ENCODE data around the gene NDUFS2.

Gene NDUFS2

DNA sequence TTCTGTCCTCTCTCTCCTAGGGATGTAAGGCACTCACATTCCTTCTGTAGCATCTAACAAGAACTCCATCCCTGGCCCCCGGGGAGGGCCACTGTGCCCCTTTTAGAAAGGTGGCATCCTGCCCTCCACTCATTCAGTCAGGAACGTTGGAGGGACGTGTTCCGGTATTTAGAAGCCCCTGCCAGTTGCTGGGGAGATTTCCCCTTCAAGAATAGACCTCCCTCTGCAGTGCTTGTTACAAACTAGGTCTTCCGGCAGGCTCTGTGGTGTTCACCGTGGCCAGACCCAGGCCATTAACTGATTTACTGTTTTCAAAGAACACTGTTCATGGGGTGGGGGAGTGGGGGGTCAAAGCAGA is 57.2 kb downstream of the NDUFS2 start:
- no peak overlapping the region for H3K27ac ChIP-seq
- TF ChIP-seq, protein P1, sequence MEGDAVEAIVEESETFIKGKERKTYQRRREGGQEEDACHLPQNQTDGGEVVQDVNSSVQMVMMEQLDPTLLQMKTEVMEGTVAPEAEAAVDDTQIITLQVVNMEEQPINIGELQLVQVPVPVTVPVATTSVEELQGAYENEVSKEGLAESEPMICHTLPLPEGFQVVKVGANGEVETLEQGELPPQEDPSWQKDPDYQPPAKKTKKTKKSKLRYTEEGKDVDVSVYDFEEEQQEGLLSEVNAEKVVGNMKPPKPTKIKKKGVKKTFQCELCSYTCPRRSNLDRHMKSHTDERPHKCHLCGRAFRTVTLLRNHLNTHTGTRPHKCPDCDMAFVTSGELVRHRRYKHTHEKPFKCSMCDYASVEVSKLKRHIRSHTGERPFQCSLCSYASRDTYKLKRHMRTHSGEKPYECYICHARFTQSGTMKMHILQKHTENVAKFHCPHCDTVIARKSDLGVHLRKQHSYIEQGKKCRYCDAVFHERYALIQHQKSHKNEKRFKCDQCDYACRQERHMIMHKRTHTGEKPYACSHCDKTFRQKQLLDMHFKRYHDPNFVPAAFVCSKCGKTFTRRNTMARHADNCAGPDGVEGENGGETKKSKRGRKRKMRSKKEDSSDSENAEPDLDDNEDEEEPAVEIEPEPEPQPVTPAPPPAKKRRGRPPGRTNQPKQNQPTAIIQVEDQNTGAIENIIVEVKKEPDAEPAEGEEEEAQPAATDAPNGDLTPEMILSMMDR (conservative IDR thresholded peaks at IDR 0.05) = no peak

DNA sequence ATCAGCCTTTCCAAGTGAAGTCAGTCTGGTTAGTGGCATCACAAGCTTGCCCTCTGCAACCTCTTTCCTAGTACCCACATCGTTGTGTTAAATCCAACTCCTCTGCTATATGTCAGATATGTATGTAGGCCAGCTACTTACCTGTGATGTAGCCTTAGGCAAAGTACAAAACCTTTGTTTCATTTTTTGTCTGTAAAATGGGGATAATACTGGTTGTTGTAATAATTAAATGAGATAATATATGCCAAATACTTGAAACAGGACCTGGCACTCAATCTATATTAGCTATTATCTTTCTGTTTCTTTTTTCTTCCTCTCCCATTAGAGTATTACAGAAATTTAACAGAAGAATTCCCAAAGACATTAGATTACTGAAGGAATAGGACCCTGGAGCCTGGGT is 57.6 kb downstream of the NDUFS2 start:
- TF ChIP-seq, protein P1 (conservative IDR thresholded peaks at IDR 0.05) = no peak
- H3K27ac ChIP-seq = no peak overlapping the region

DNA sequence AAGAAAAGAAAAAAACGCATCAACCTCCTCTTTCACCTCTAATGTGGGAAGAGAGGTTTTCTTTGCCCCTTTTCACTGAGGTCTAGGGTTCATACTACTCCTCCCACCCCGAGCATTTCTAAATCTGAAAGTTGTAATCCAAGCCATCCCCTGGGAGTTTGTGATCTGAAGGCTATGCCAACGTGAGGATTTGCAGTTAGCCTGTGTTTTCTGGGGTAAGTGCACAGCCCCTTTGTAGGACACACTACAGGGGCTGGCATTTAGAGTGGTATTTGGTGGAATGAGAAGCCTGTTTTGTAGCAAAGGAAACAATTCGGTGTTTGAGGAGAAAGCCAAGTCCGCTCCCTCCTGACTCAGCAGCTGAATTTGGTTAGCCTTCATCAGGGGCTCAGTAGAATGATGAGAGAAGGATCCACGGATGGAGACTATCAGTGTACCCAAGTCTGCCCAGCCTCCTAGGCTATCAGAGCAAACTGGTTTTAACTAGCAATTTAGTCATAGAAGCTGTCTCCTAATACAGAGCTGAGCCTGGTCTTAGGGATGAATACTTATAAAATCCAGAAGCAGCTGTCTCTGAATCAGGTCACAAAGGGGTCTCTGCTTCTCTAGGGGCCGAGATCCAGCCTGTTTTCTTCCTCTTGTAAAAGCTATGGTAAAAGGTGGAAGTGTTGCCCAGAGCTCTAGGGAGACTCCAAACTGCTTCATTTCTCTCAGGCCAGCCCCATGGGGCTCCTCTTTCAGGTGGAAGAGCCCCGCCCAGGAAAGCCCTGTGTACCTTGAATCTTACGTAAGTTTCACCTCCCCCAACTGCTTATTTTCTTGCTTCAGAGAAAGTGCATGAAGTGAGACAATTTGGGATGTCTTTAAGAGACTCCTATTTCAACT is 58.5 kb downstream of the NDUFS2 start:
- TF ChIP-seq, protein P1 (conservative IDR thresholded peaks at IDR 0.05) = no peak
- H3K27ac ChIP-seq = no peak overlapping the region

DNA sequence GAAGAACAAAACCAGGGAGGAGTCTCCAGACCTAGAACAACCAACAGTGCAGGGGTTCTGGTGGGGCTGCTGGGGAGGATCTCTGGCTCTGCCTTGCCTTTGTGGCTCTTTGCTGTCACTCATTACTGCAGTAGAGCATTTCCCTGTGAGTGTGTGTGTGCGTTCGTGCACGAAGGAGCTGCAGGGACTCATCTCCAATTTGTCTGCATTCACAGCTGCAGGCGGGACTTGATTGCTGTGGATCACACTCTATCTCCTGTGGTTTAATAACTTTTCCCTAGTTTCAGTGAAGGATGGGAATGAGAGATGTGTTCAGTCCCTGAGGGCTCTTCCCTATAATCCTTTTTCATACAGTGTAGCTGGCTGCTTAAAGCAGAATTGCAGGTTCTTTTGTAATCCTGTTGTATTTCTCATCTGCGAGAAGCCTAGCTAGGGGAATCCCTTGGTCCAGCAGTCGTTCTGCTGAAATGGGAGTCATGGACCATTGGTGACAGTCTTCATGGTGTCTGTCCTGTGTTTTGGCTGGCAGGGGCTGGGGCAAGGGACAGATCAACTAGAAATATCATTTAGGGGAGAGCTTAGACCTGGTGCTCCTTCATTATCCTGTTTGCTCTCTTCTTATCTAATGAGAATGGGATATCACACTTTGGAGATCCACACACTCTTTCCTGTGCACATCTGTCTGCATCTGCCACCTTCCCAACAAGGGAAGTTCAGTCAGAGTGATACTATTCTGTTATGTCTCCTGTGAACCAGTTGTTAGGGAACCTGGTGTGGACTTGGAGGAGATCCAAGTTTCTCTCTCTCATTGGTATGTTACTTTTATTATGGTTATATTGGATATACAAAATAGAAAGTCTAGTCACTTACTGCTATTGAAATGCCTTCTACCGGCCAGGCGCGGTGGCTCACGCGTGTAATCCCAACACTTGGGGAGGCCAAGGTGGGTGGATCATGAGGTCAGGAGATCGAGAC is 59.4 kb downstream of the NDUFS2 start:
- H3K27ac ChIP-seq = no peak overlapping the region
- TF ChIP-seq, protein P1 (conservative IDR thresholded peaks at IDR 0.05) = no peak
